ENCODE results near the gene BIRC7.

Gene BIRC7

GRCh38 chr20:63281742-63282665, 46.3 kb downstream of the BIRC7 start:
- DNase-seq (ENCODE audit: low read depth in 2 of 2) = no peak

- DNase-seq (ENCODE audit: low read depth in 2 of 2) = no peak
Measured at GRCh38 chr20:63282946-63283345, 47.2 kb downstream of the BIRC7 start.

DNA sequence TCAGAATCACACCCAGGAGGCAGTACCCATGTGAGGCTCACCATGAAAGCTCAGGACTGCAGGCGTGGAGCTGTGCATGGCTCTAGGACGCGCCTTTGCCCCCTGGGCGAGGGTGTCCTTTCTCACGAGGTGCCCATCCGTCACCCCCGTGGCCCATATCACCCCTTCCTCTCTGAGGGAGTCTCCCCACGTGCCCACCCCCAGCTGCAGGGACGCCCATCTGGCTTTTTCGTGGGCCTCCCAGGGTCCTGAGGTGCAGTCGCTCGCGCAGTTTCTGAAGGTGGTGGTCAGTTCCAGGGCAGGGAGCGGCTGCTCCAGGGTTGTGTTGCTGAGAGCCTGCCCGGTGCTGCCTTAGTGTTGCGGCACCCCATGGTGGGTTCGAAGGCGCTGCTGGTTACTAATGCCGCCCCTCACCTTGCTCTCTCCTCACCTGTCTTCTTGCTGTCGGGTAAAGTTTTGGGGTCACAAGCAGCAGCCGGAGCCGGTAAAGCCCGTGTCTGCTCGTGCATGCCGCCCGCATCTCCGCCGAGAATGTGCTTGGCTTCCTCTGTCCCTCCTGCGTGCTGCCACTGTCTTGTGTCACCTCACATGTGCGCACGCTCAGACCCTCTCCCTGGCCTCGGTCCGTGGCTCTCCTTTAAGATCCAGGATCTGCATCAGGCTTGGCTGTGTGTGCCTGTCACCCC, 47.8 kb downstream of the BIRC7 start:
- no peak for DNase-seq (ENCODE audit: low read depth in 2 of 2)

DNA sequence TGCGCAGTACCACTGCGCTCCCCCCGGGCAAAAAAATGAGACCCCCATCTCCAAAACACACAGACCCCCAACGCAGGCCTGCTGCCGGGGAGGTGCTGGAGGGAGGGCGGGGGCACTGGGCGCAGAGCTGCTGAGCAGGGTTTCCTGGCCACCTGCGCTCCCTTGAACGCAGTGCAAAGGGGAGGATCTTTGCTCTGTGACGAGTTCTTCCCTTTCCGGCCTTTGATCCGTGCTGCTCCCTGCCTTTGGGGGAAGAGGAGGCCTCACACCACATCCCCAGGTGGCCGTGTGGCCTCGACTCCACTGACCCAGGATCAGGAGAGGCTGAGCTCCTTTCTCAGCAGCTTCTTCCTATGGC, 48.4 kb downstream of the BIRC7 start:
- no peak for DNase-seq (ENCODE audit: low read depth in 2 of 2)

DNA sequence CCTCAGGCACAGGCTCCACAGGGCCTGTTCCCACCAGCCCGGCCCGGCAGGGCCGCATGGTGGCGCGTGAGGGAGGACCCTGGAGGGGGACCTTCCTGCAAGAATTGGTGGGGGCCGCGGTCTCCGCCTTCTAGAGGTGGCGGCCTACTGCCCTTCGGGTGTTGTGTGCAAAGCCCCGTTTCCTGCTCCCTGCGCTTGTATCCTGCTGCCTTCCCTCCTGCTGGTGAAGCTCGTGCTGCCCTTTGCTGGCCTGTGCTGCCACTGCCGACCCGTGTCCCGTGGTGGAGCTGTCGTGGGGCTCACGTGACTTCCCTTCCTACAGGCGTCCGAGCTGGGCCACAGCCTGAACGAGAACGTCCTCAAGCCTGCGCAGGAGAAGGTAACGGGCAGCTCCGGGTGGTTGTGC, 48.8 kb downstream of the BIRC7 start:
- DNase-seq (ENCODE audit: low read depth in 2 of 2) = no peak

DNA sequence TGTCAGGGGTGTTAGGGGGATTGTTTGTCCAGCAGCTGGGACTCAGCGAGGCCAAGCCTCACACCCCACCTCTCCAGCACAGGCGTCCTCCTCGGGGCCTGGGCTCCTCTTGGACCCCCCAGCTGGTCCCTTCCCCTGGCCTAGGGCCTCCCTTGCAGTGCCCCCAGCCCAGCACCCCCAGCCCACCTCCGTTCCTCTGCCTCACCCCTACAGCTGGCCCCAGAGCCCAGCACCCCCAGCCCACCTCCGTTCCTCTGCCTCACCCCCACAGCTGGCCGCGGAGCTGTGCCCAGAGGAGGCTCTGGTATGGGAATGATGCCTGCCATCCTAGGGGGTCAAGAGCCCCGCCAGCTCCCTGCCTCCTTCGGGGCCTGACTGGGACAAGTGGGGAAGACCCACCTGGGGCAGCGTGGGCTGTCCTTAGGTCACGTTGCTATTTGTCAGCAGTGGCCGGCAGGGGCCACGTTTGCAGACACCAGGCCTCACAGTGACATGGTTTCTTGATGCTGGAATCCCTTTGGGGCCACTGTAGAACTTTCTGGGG, 49.3 kb downstream of the BIRC7 start:
- no peak for DNase-seq (ENCODE audit: low read depth in 2 of 2)

- DNase-seq (ENCODE audit: low read depth in 2 of 2) = no peak
Measured at GRCh38 chr20:63285636-63286615, 50.2 kb downstream of the BIRC7 start.

- DNase-seq (ENCODE audit: low read depth in 2 of 2) = no peak
Measured at GRCh38 chr20:63286781-63287696, 51.3 kb downstream of the BIRC7 start.

DNA sequence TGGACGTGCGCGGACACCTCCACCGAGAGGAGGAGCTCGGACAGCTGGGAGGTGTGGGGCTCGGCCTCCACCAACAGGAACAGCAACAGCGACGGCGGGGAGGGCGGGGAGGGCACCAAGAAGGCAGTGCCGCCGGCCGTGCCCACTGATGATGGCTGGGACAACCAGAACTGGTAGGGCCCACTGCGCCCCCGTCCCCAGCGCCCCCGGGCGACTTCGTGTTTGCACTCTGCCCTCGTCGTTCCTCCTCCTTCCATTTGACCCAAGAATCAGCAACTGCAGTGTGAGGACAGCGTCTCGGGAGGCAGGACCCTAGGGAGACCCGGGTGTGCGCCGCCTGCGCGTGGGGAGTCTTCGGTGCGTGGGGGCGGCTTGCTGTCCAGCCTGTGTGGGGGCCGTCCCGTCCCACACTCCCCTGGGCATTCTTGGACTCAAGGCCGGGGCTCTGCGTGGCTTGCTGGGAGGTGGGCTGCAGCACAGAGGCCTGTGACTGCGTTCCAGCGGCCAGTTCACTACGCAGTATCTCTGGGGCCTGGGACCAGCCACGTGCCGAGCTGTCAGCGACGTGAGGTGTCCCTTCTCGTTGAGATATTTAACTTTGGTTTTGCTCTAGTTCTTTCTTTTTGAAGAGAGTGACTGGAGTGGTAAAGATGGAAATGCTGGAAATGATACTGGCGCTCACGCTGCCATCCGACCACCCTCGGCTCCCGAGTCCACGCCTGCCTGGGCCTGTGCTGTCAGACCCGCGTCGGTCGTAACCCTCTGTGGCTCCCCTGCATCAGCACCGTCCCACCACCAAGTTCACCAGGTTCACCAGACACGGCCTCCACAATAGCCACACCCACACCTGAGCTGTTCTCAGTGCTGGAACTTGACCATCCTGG, 52.2 kb downstream of the BIRC7 start:
- DNase-seq (ENCODE audit: low read depth in 2 of 2) = no peak

- DNase-seq (ENCODE audit: low read depth in 2 of 2) = no peak
Measured at GRCh38 chr20:63288581-63289251, 53.0 kb downstream of the BIRC7 start.

DNA sequence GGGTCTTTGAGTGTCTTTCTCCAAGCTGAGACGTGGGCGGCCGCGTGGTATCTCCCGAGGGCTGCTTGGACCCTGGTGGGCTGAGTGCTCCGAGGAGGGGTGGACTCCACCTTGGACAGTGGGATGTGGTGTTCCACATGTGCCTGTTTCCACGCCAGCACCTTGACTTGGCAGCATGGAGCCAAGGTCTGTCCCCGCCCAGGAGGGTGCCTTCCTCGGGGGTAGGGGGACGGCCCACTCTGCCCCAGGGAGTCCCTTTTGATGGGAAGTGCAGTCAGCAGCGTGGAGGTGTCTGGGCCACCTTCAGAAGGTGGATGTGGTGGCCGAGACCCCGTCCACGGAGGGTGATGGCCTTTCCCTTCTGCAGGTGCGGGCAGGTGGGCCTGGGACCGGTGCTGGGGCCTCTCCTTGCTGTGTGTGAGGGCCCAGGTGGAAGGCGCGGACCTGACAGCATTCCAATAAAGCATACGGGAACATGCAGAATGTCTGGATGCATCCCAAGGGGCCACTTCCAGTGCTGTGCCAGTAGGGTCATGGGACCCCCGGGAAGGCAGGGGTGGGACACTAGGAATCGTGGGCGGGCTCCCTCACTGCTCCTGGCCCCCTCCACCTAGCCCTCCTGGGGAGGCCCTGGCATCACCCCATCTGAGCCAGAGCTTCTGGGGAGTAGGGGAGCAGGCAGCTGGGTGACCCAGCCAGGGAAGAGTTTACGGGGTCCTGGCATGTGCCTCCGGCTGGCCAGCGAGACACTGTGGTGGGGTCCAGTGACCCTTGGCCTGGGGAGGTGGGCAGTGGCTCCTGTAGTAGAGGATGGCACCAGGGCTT, 53.8 kb downstream of the BIRC7 start:
- DNase-seq (ENCODE audit: low read depth in 2 of 2) = no peak

All from stimulated activated CD4-positive, alpha-beta T cell treated with anti-CD3 and anti-CD28 coated beads, Interleukin-1b, Interleukin-23, amount 100 ng/mL, for 1 hour (primary cell).